Heart left ventricle (tissue), 16 donors: ENCODE measurements around the gene ARHGAP23. TPM values are rescaled to one million over a fixed set of nuclear protein-coding genes. Genes with fewer than 3 reads are reported as not detected.
A peak's percentile ranks its signal among the peaks of the same experiment; 100 is the strongest.

Experiments used
- ATAC-seq, 4 donors: fragments of 200-7000 bp; cut with Tn5 transposase; one replicate each; pipeline ENCODE4 v1.9.1; 2020 to 2022; ENCODE audit warnings: moderate library complexity in 4 of 4, mild to moderate bottlenecking in 3 of 4, moderate number of reproducible peaks in 1 of 4
- DNase-seq, 5 donors: peaks; one replicate each; pipeline ENCODE4 v3.0.0-alpha.2; 2020
- H3K27ac ChIP-seq, 12 donors: fragments of 200-600 bp; sonication (generic) in 4 of 12; one replicate each; pipeline versions ENCODE4 v1.5.0 to v1.8.0; 2016 to 2022; ENCODE audit warnings: mild to moderate bottlenecking in 2 of 12
- H3K27me3 ChIP-seq, 9 donors: fragments of 200-600 bp; sonication (generic) in 2 of 9; one replicate each; pipeline versions ENCODE4 v1.5.1 to v1.8.0; 2016 to 2022; ENCODE audit warnings: mild to moderate bottlenecking in 3 of 9
- H3K36me3 ChIP-seq, 9 donors: fragments of 200-600 bp; sonication (generic) in 2 of 9; one replicate each; pipeline versions ENCODE4 v1.5.0 to v1.8.0; 2018 to 2022; ENCODE audit warnings: mild to moderate bottlenecking in 2 of 9
- H3K4me1 ChIP-seq, 12 donors: fragments of 200-600 bp; sonication (generic) in 4 of 12; one replicate each; pipeline versions ENCODE4 v1.5.0 to v1.8.0; 2016 to 2022; ENCODE audit warnings: mild to moderate bottlenecking in 3 of 12
- H3K4me3 ChIP-seq, 12 donors: fragments of 200-600 bp; sonication (generic) in 4 of 12; one replicate each; pipeline versions ENCODE4 v1.5.0 to v1.8.0; 2017 to 2022; ENCODE audit warnings: mild to moderate bottlenecking in 9 of 12, moderate library complexity in 4 of 12
- H3K9me3 ChIP-seq, 12 donors: fragments of 200-600 bp; sonication (generic) in 4 of 12; one replicate each; pipeline versions ENCODE4 v1.5.0 to v1.8.0; 2016 to 2022; ENCODE audit warnings: mild to moderate bottlenecking in 1 of 12
- CTCF ChIP-seq, 12 donors: fragments of 200-600 bp; sonication (generic) in 4 of 12; IDR thresholded peaks; one replicate each; pipeline versions ENCODE4 v1.5.0 to v1.8.0; 2018 to 2022; ENCODE audit warnings: antibody characterized with exemption in 12 of 12, mild to moderate bottlenecking in 5 of 12
- POLR2A ChIP-seq, 2 donors: fragments of 450-650 bp; IDR thresholded peaks; one replicate each; pipeline ENCODE4 v1.6.1; 2017; ENCODE audit warnings: antibody characterized with exemption in 2 of 2, mild to moderate bottlenecking in 2 of 2, moderate library complexity in 2 of 2
- WGBS, 4 donors: extraction: QIAGEN DNeasy Blood & Tissue Kit in 2 of 4; methylation state at CpG; one replicate each; pipeline versions ENCODE4 v1.1.5 to v1.1.7; 2013 to 2018; 5-methylcytosine and 5-hydroxymethylcytosine counted together
- intact Hi-C, 10 donors: fragments of 100-400 bp; cut with DNase I; formaldehyde crosslinking; loops; one replicate each; pipeline versions ENCODE4 v1.11.1 to v1.14.2; 2022
- polyA plus RNA-seq, 2 donors: library from polyadenylated mRNA; stranded (reverse); fragments of 200-250 nt; gene quantifications; one replicate each; pipeline ENCODE4 v1.2.3, GENCODE V29; 2013
- total RNA-seq, 9 donors: library from RNA; depleted of rRNA in 2 of 9; stranded (reverse); fragments of >200 nt in 2 of 9; fragmentation: NEBNext Ultra II Directional in 3 of 9; extraction: Animal tissue kit (Norgen Biotek cat#: 25700) in 3 of 9; gene quantifications; one replicate each; pipeline versions ENCODE4 v1.1.0 to v1.2.4, GENCODE V29; 2016 to 2023
- donor health status: ischemic (EF 13 %, LVEDD 7.1; RV severe dilation, severe dysfunction).
- donor health status: healthy with polysubstance abuse.
- donor health status: DM: no; HTN: yes; CAD: no.
- donor health status: DM: no; HTN: no; CAD: no.
- donor health status: ischemic (EF 25% LVEDD 6.9; RV normal size, moderate dysfunction).
- donor health status: ischemic (EF 25% LVEDD 5.7; RV mildly dilated, moderate dysfunction).
- donor health status: healthy.
- donor health status: DM: yes; HTN: yes; CAD: no.
- donor health status: ischemic (EF 35%, LVEDD 5.7; RV mildly dilated, moderate dysfunction).
- donor health status: nonischemic (EF 11% LVEDD 7.7; RV severe dilation, severe dysfunction).
- donor health status: DM: yes; HTN: yes; CAD: no.
- donor health status: PGD.
- donor health status: ischemic (EF 29% LVEDD 5.4; RV normal size, mild dysfunction).
- donor health status: nonischemic (EF 23%, LVEDD 6.1; RV moderate dilation, normal function).

ARHGAP23 gene
- total and polyA plus RNA-seq, 11 donors = 28.0 to 73.1 (median 66.3) TPM

DNA sequence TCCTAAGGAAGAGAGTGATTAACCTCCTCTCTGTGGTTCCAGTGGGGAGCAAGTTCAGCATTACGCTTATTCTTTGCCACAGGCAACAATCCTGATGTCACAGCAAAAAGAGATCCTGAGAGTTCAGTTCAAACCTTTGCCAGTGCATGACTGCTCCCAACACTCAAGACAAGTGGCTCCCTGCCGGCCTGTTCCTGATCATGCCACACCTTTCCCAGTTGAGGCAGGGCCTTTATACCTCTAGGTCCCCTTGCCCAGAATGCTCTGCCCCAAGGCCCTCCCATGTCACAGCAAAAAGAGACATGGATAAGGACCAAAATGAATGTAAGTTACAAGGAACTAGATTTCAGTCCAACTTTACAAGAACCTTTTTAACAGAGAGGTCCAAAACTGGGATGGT is 31.0 kb upstream of the ARHGAP23 start:
- ATAC-seq (peak in 3 of 4 donors; percentile 43 to 47 (median 46)), DNase-seq (no peak)
- peaks cover 0 to 82% (median 62%) of the 10 kb centered on the region in 9 donors for H3K36me3 ChIP-seq
- no peak overlapping the region for H3K4me3 ChIP-seq
- 49 to 72% (median 66%) methylated on average over 2 of the region's 2 CpGs for WGBS, 4 donors
- H3K4me1 ChIP-seq = peaks cover 0 to 10% (median 0%) of the 10 kb centered on the region in 12 donors
- no peaks in the 10 kb centered on the region for H3K9me3 ChIP-seq
- no peaks in the 10 kb centered on the region for H3K27me3 ChIP-seq
- no peak overlapping the region for H3K27ac ChIP-seq
- intact Hi-C loops = loop anchor here in 1 of 10 donors (5.0 kb wide), 1 partner anchor 40 kb away; no protein-coding TSS in a partner anchor
- TF ChIP-seq POLR2A (IDR thresholded peaks at IDR 0.05) (no peak), CTCF (IDR thresholded peaks at IDR 0.05) (no peak)

- Histone ChIP-seq H3K27ac (no peak overlapping the region), H3K9me3 (no peaks in the 10 kb centered on the region), H3K4me1 (peaks cover 0 to 10% (median 0%) of the 10 kb centered on the region in 12 donors), H3K4me3 (no peak overlapping the region), H3K27me3 (no peaks in the 10 kb centered on the region), H3K36me3 (peaks cover 0 to 77% (median 58%) of the 10 kb centered on the region in 9 donors)
- intact Hi-C loops = no loop called here
- no peak for ATAC-seq
- no peak for DNase-seq
- WGBS, 4 donors = 70 to 76% (median 74%) methylated on average over 6 of the region's 6 CpGs
- TF ChIP-seq POLR2A (IDR thresholded peaks at IDR 0.05) (no peak), CTCF (IDR thresholded peaks at IDR 0.05) (no peak)
Measured at GRCh38 chr17:38400286-38400685, 28.0 kb upstream of the ARHGAP23 start.

- Histone ChIP-seq H3K27me3 (no peaks in the 10 kb centered on the region), H3K4me1 (peaks cover 0 to 10% (median 0%) of the 10 kb centered on the region in 12 donors), H3K9me3 (no peaks in the 10 kb centered on the region), H3K4me3 (no peak overlapping the region), H3K27ac (no peak overlapping the region), H3K36me3 (peaks cover 0 to 65% (median 47%) of the 10 kb centered on the region in 9 donors)
- no peak for TF ChIP-seq CTCF (IDR thresholded peaks at IDR 0.05)
- TF ChIP-seq POLR2A (IDR thresholded peaks at IDR 0.05) = no peak
- intact Hi-C loops = no loop called here
- ATAC-seq = no peak
- no peak for DNase-seq
- 81 to 83% (median 82%) methylated on average over 4 of the region's 4 CpGs for WGBS, 4 donors
Measured at GRCh38 chr17:38401459-38401858, 26.8 kb upstream of the ARHGAP23 start.

- intact Hi-C loops = no loop called here
- DNase-seq (no peak), ATAC-seq (no peak)
- H3K36me3 ChIP-seq = peaks cover 0 to 51% (median 34%) of the 10 kb centered on the region in 9 donors
- H3K27ac ChIP-seq = no peak overlapping the region
- H3K4me3 ChIP-seq = no peak overlapping the region
- WGBS, 4 donors = 90 to 98% (median 95%) methylated on average over 5 of the region's 5 CpGs
- TF ChIP-seq CTCF (IDR thresholded peaks at IDR 0.05) = no peak
- no peak for TF ChIP-seq POLR2A (IDR thresholded peaks at IDR 0.05)
- H3K27me3 ChIP-seq = no peaks in the 10 kb centered on the region
- peaks cover 0 to 6% (median 0%) of the 10 kb centered on the region in 12 donors for H3K4me1 ChIP-seq
- H3K9me3 ChIP-seq = no peaks in the 10 kb centered on the region
Measured at GRCh38 chr17:38402897-38403296, 25.4 kb upstream of the ARHGAP23 start.
